ENCODE data around the gene ARHGEF11. TPM values are rescaled to one million over a fixed set of nuclear protein-coding genes. Genes with fewer than 3 reads are reported as not detected.

ARHGEF11 gene
- total and polyA plus RNA-seq, 9 of the 15 experiments (the other 6 are each of a cell fraction or from before 2014, with no cell fraction given), result 0.14 to 15.5 (median 9.0) TPM

GRCh38 chr1:156928043-156928602, 117.4 kb downstream of the ARHGEF11 start (continued):
- TF ChIP-seq ZNF512 (tag; IDR thresholded peaks at IDR 0.05) (peak; percentile 97), NR2F6 (CRISPR knock-in tag; IDR thresholded peaks at IDR 0.05) (no peak), CTCF (IDR thresholded peaks at IDR 0.05 in 2 of 3, conservative IDR thresholded peaks at IDR 0.05 in 1 of 3; ENCODE audit: insufficient read depth in 2 of 3, low read depth in 1 of 3, low read length in 3 of 3) (no peak), ZBTB34 (CRISPR knock-in tag; IDR thresholded peaks at IDR 0.05) (no peak), SIX5 (IDR thresholded peaks at IDR 0.05; ENCODE audit: borderline replicate concordance in 1 of 2, insufficient read depth in 1 of 2, low read depth in 1 of 2, low read length in 2 of 2) (no peak), ZNF444 (CRISPR knock-in tag; IDR thresholded peaks at IDR 0.05) (no peak), MLLT1 (IDR thresholded peaks at IDR 0.05) (0 out of 4 replicates have a peak, but pooled peaks of 1 of the 2 experiments have one; percentile 30), MXI1 (IDR thresholded peaks at IDR 0.05; ENCODE audit: low read depth, low read length) (no peak), ESRRA (IDR thresholded peaks at IDR 0.05; ENCODE audit: borderline replicate concordance, low read depth) (no peak), TRIM24 (IDR thresholded peaks at IDR 0.05) (no peak), CHD2 (IDR thresholded peaks at IDR 0.05; ENCODE audit: low read depth, low read length) (no peak), TRIM25 (IDR thresholded peaks at IDR 0.05; ENCODE audit: borderline replicate concordance) (0 out of 2 replicates have a peak, but pooled peaks have one; percentile 82), ARNT (IDR thresholded peaks at IDR 0.05) (0 out of 4 replicates have a peak, but pooled peaks of 1 of the 2 experiments have one; percentile 39), ZNF551 (CRISPR knock-in tag; IDR thresholded peaks at IDR 0.05) (no peak)

All from K562 (cell line).